Epithelial cell of proximal tubule (primary cell): ENCODE results near the gene SLC22A1. TPM values are rescaled to one million over a fixed set of nuclear protein-coding genes. Genes with fewer than 3 reads are reported as not detected.
"Not testable (repeated sequence)": the region's sequence is repeated elsewhere in the genome, so short reads cannot be mapped to it uniquely, and the experiment has no call there.

Experiments
- DNase-seq: peaks from one replicate; pipeline ENCODE4 v3.0.0-alpha.2; 2011; ENCODE audit warnings: low read depth
- H3K4me3 ChIP-seq: 2 replicates; pipeline ENCODE4 v1.5.1; 2011; ENCODE audit warnings: low read depth, mild to moderate bottlenecking, low read length
- total RNA-seq: library from RNA; depleted of rRNA; stranded (reverse); fragments of >200 nt; gene quantifications from 2 replicates; pipeline ENCODE4 v1.2.3, GENCODE V29; 2015
- TF ChIP-seq, protein P1 (sequence below): conservative IDR thresholded peaks from 2 replicates; pipeline ENCODE4 v1.5.1; 2012; ENCODE audit warnings: low read depth, mild to moderate bottlenecking, low read length

SLC22A1 gene
- total RNA-seq, 1 donor from 2014 or later = 0.12 TPM

DNA sequence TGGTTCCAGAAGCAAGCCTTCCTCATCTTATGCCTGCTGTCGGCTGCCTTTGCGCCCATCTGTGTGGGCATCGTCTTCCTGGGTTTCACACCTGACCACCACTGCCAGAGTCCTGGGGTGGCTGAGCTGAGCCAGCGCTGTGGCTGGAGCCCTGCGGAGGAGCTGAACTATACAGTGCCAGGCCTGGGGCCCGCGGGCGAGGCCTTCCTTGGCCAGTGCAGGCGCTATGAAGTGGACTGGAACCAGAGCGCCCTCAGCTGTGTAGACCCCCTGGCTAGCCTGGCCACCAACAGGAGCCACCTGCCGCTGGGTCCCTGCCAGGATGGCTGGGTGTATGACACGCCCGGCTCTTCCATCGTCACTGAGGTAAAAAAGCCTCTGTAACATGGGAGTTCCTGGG, 366 bp downstream of the SLC22A1 start:
- TF ChIP-seq, protein P1, sequence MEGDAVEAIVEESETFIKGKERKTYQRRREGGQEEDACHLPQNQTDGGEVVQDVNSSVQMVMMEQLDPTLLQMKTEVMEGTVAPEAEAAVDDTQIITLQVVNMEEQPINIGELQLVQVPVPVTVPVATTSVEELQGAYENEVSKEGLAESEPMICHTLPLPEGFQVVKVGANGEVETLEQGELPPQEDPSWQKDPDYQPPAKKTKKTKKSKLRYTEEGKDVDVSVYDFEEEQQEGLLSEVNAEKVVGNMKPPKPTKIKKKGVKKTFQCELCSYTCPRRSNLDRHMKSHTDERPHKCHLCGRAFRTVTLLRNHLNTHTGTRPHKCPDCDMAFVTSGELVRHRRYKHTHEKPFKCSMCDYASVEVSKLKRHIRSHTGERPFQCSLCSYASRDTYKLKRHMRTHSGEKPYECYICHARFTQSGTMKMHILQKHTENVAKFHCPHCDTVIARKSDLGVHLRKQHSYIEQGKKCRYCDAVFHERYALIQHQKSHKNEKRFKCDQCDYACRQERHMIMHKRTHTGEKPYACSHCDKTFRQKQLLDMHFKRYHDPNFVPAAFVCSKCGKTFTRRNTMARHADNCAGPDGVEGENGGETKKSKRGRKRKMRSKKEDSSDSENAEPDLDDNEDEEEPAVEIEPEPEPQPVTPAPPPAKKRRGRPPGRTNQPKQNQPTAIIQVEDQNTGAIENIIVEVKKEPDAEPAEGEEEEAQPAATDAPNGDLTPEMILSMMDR = no peak
- no peak for DNase-seq
- H3K4me3 ChIP-seq = no peak overlapping the region

DNA sequence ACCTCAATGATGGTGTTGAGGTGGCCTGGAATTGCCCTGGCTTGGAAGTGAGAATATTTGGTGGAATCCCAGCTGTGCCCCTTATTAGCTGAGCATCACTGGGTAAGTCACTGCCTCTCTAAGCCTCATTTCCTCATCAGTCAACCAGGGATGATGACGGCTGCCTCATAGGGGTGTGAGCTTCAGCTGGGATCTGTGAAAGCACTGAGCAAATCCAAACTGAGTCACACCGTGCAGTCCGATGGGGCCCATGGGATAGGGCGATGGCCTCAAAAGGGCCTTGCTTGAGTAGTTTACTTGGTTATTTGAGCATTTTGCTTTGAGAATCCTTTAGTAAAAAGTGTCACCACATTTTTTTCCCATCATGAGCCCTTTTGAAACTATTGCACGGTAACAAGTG, 1.1 kb downstream of the SLC22A1 start:
- no peak overlapping the region for H3K4me3 ChIP-seq
- DNase-seq = no peak
- TF ChIP-seq, protein P1 = no peak

DNA sequence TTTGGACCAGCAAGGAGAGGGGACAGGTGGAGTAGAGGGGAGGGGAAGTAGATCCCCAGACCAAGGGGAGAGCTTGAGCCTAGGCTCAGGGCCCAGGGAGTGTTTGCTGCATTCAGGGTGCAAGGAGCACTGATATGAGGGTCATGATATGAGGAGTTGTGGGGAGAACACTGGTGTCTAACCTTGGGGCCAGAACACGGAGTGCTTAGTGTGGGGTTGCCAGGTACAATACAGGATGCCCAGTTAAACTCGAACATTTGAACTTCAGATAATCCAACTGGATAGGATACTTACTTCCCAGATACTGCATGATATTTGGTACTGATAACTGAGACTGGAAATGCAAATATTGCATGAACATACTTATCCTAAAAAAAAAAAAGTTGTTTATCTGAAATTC, 2.4 kb downstream of the SLC22A1 start:
- H3K4me3 ChIP-seq = no peak overlapping the region
- TF ChIP-seq, protein P1 = no peak
- no peak for DNase-seq

DNA sequence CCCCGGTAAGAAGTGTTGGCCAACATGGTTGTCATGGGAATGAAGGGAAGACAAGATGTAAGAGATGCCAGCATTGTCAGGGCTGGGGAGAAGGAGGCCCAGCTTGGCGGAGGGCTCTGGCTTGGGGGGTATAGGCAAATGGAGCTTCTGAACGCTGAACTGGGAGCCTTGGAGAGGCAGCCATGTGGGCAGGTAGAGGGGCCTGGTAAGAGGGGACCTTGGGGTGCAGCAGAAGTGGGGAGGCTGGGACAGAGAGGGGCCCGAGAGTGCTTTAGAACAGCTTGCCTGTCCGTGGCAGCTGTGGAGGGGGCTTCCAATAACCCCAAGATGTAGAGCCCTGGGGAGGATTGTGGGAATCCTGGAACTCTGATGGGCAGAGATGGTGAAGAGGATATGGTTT, 3.0 kb downstream of the SLC22A1 start:
- TF ChIP-seq, protein P1 = no peak
- DNase-seq = no peak
- H3K4me3 ChIP-seq = no peak overlapping the region

DNA sequence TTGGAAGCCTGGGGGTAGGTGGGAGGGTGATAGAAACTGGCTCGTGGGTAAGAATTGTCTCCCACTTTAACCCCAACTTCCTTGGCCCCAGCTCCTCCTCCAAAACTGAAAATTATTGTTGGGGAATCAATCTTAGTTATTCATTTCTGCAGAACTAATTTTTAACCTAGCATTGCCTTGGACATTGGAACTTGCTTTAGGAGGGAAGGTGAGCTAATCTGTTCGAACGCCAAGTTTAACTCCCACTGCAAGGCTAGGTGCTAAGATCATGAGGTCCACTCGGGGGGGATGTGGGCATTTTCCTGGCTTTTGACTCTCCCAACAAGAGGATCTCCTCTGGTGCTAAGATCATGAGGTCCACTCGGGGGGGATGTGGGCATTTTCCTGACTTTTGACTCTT, 3.5 kb downstream of the SLC22A1 start:
- DNase-seq, H3K4me3 ChIP-seq: not testable (repeated sequence)

DNA sequence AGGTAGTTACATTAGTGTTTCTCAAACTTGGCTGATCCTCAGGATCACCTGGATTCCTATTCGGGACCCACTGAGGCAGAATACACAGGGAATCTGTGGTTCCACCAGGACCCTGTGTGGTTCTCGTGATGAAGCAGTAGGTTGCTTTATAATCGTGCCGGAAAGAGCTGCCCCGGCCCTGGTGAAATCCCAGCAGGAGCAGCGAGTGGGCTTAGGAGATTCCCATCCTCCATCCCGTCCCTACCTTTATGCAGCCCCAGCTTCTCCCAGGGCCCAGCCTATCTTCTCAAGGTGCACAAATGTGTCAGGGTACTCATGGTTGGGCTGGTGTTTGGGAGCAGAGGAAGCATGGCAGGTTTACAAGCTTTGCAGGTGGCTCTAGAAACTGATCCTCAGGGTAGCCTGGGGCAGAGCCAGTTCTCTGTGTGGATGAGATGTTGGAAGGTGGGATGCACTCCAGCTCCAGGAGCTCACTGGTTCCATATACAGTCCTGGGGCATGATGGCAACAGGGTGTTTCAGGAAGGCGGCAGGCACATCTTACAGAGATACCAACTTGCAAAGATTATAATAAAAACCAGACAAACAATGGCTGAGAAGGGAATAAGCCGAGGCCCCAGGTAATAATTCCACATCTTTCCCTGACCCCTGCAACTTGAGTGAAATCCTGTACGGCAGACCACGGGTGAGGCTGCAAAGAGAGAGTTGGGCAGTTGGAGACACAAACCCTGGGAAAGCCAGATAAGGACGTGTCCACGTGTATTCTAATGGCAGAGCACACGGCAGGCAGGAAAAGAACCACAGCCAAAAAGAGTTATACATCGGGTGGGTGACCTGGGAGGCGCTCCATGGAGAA, 5.9 kb downstream of the SLC22A1 start:
- no peak overlapping the region for H3K4me3 ChIP-seq
- no peak for DNase-seq
- TF ChIP-seq, protein P1 = no peak

DNA sequence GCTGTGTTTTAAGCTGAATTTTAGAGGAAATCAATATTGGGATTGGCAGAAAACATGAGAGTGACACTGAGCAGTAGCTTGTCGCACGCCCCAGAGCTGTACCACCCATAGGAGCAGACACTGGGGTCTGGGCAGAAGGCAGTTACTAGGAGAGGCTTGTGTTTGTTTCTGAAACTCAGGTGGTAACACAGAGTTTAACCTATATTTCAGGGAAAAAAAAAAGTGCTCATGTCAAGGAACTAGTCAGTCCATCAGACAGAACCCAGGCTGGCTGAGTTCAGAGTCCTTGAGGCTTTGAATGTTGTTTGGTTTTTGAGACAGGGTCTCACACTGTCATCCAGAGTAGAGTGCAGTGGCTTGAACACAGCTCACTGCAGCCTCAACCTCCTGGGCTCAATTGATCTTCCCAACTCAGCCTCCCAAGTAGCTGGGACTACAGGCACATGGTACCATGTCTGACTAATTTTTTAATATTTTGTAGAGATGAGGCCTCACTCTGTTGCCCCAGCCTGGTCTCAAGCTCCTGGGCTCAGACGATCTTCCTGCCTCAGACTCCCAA, 6.6 kb downstream of the SLC22A1 start:
- TF ChIP-seq, protein P1 = no peak
- no peak for DNase-seq
- no peak overlapping the region for H3K4me3 ChIP-seq
